Activated CD4-positive, CD25-positive, alpha-beta regulatory T cell treated with anti-CD3 and anti-CD28 coated beads, Interleukin-2, amount 50 U/mL, for 24 hours (primary cell): ENCODE measurements around the gene PMM2.
A peak's percentile ranks its signal among the peaks of the same experiment; 100 is the strongest.

Source experiments
- ATAC-seq, 2 donors: fragments of 150-1000 bp; cut with Tn5 transposase; one replicate each; pipeline ENCODE4 v1.10.0; 2021; ENCODE audit warnings: mild to moderate bottlenecking in 1 of 2, moderate library complexity in 1 of 2

PMM2 gene

GRCh38 chr16:8853611-8854010 is 56.0 kb downstream of the PMM2 start:
- no peak for ATAC-seq

GRCh38 chr16:8854298-8854948 is 56.8 kb downstream of the PMM2 start:
- no peak for ATAC-seq

GRCh38 chr16:8855051-8855786 is 57.6 kb downstream of the PMM2 start:
- ATAC-seq, result no peak

- ATAC-seq, result no peak
These were observed 58.3 kb downstream of the PMM2 start for GRCh38 chr16:8855972-8856371.

GRCh38 chr16:8858994-8859912 is 61.6 kb downstream of the PMM2 start:
- no peak for ATAC-seq

GRCh38 chr16:8859913-8860881 is 62.6 kb downstream of the PMM2 start:
- ATAC-seq, result no peak

- no peak for ATAC-seq
These were observed 64.1 kb downstream of the PMM2 start for GRCh38 chr16:8861563-8862308.

- ATAC-seq, result no peak
These were observed 64.9 kb downstream of the PMM2 start for GRCh38 chr16:8862309-8863130.

- ATAC-seq, result no peak
These were observed 66.2 kb downstream of the PMM2 start for GRCh38 chr16:8863594-8864424.

GRCh38 chr16:8864480-8865110 is 67.0 kb downstream of the PMM2 start:
- no peak for ATAC-seq

- no peak for ATAC-seq
These were observed 67.7 kb downstream of the PMM2 start for GRCh38 chr16:8865145-8865882.

- ATAC-seq, result no peak
These were observed 68.7 kb downstream of the PMM2 start for GRCh38 chr16:8866118-8866883.

- no peak for ATAC-seq
These were observed 69.2 kb downstream of the PMM2 start for GRCh38 chr16:8866884-8867215.

GRCh38 chr16:8867216-8867931 is 69.7 kb downstream of the PMM2 start:
- no peak for ATAC-seq

GRCh38 chr16:8867932-8868415 is 70.3 kb downstream of the PMM2 start:
- peak in 1 of 2 donors; percentile 3 for ATAC-seq

GRCh38 chr16:8868416-8869211 is 71.0 kb downstream of the PMM2 start, which contains the start of gene CARHSP1:
Gene CARHSP1 (minus strand): TSS chr16:8869006. CDS start chr16:8859328, 9,678 bp downstream.
- peak; percentile 74 to 81 for ATAC-seq
